Measurements from ENCODE around the gene PRIMA1.

Gene PRIMA1

GRCh38 chr14:93708800-93709199 lies 79.5 kb downstream of the PRIMA1 start:
- no peak for FAIRE-seq

- FAIRE-seq, result no peak
Observed at GRCh38 chr14:93708311-93708734, 80.0 kb downstream of the PRIMA1 start.

GRCh38 chr14:93707475-93707874 lies 80.8 kb downstream of the PRIMA1 start:
- FAIRE-seq, result no peak

GRCh38 chr14:93706360-93706955 lies 81.8 kb downstream of the PRIMA1 start:
- FAIRE-seq, result no peak

- no peak for FAIRE-seq
Observed at GRCh38 chr14:93705513-93706156, 82.7 kb downstream of the PRIMA1 start.

- no peak for FAIRE-seq
Observed at GRCh38 chr14:93703941-93704340, 84.3 kb downstream of the PRIMA1 start.

- FAIRE-seq, result no peak
Observed at GRCh38 chr14:93702946-93703345, 85.3 kb downstream of the PRIMA1 start.

- FAIRE-seq, result no peak
Observed at GRCh38 chr14:93701562-93701961, 86.7 kb downstream of the PRIMA1 start.

GRCh38 chr14:93700928-93701327 lies 87.4 kb downstream of the PRIMA1 start:
- FAIRE-seq, result no peak

- FAIRE-seq, result no peak
Observed at GRCh38 chr14:93693914-93694313, 94.4 kb downstream of the PRIMA1 start.

GRCh38 chr14:93691042-93691780 lies 97.1 kb downstream of the PRIMA1 start:
- FAIRE-seq, result no peak

- no peak for FAIRE-seq
Observed at GRCh38 chr14:93690146-93690545, 98.1 kb downstream of the PRIMA1 start.

- no peak for FAIRE-seq
Observed at GRCh38 chr14:93688820-93689219, 99.5 kb downstream of the PRIMA1 start.

- FAIRE-seq, result no peak
Observed at GRCh38 chr14:93688239-93688666, 100.0 kb downstream of the PRIMA1 start.

GRCh38 chr14:93686268-93686667 lies 102.0 kb downstream of the PRIMA1 start:
- no peak for FAIRE-seq

- FAIRE-seq, result no peak
Observed at GRCh38 chr14:93685121-93685895, 103.0 kb downstream of the PRIMA1 start.

GRCh38 chr14:93683226-93683625 lies 105.1 kb downstream of the PRIMA1 start:
- FAIRE-seq, result no peak

GRCh38 chr14:93682459-93682858 lies 105.8 kb downstream of the PRIMA1 start:
- FAIRE-seq, result no peak

- no peak for FAIRE-seq
Observed at GRCh38 chr14:93676416-93676958, 111.8 kb downstream of the PRIMA1 start.

GRCh38 chr14:93675651-93676050 lies 112.6 kb downstream of the PRIMA1 start:
- no peak for FAIRE-seq

- FAIRE-seq, result no peak
Observed at GRCh38 chr14:93674343-93674742, 113.9 kb downstream of the PRIMA1 start.

- no peak for FAIRE-seq
Observed at GRCh38 chr14:93669632-93670031, 118.7 kb downstream of the PRIMA1 start.
